Measurements from ENCODE around the gene GBX1. TPM values are rescaled to one million over a fixed set of nuclear protein-coding genes. Genes with fewer than 3 reads are reported as not detected.

GBX1 gene
- total RNA-seq, 1 donor from 2014 or later, result not detected

DNA sequence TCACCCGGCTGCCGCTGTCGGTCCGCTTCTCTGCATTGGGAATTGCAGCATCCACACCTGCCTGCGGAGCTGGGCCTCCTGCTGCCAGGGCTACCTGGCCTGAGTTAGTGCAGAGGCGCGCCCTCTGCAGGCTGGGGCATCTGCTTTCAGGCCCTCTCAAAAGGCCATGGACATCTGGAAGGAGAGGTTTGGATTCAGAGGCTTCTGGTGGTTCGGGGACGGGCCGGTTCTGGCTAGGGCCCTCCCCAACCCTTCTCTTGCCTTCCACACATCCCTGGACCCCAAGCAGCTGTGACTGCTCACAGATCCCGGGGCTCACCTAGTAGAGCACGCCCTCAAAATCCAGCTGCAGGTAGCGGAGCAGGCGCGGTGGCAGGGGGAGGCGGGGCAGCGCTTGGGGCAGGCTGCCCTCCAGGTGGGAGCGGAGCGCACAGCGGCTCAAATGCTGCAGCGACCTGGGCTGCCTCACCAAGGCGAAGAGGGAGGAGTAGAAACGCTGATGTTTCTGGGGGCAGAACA, 8.4 kb upstream of the GBX1 start:
- no peak for DNase-seq
- intact Hi-C loops (cut with DNase I), result no loop called here
- no peaks in the 10 kb centered on the region for H3K36me3 ChIP-seq
- ATAC-seq, result no peak
- H3K4me1 ChIP-seq, result no peaks in the 10 kb centered on the region
- TF ChIP-seq CTCF (IDR thresholded peaks at IDR 0.05), result no peak
- H3K4me3 ChIP-seq, result no peak overlapping the region
- peaks cover 44% of the 10 kb centered on the region for H3K27me3 ChIP-seq (ENCODE audit: low read depth)
- H3K27ac ChIP-seq, result no peak overlapping the region
- no peaks in the 10 kb centered on the region for H3K9me3 ChIP-seq

GRCh38 chr7:151175047-151175792, 7.7 kb upstream of the GBX1 start:
- no peak overlapping the region for H3K4me3 ChIP-seq
- DNase-seq, result no peak

GRCh38 chr7:151174246-151175046, 7.0 kb upstream of the GBX1 start:
- intact Hi-C loops (cut with DNase I), result no loop called here
- H3K4me1 ChIP-seq, result no peaks in the 10 kb centered on the region
- no peak for DNase-seq
- peak; percentile 14 to 26 for ATAC-seq
- peaks cover 48% of the 10 kb centered on the region for H3K27me3 ChIP-seq (ENCODE audit: low read depth)
- no peaks in the 10 kb centered on the region for H3K9me3 ChIP-seq
- no peak for TF ChIP-seq CTCF (IDR thresholded peaks at IDR 0.05)
- no peak overlapping the region for H3K4me3 ChIP-seq
- no peaks in the 10 kb centered on the region for H3K36me3 ChIP-seq
- no peak overlapping the region for H3K27ac ChIP-seq

More at GRCh38 chr7:151175047-151175792, 7.7 kb upstream of the GBX1 start:
- Histone ChIP-seq H3K9me3 (no peaks in the 10 kb centered on the region), H3K27ac (no peak overlapping the region), H3K27me3 (ENCODE audit: low read depth) (peaks cover 44% of the 10 kb centered on the region), H3K36me3 (no peaks in the 10 kb centered on the region), H3K4me1 (no peaks in the 10 kb centered on the region)
- intact Hi-C loops (cut with DNase I), result no loop called here
- ATAC-seq, result no peak
- TF ChIP-seq CTCF (IDR thresholded peaks at IDR 0.05), result no peak

DNA sequence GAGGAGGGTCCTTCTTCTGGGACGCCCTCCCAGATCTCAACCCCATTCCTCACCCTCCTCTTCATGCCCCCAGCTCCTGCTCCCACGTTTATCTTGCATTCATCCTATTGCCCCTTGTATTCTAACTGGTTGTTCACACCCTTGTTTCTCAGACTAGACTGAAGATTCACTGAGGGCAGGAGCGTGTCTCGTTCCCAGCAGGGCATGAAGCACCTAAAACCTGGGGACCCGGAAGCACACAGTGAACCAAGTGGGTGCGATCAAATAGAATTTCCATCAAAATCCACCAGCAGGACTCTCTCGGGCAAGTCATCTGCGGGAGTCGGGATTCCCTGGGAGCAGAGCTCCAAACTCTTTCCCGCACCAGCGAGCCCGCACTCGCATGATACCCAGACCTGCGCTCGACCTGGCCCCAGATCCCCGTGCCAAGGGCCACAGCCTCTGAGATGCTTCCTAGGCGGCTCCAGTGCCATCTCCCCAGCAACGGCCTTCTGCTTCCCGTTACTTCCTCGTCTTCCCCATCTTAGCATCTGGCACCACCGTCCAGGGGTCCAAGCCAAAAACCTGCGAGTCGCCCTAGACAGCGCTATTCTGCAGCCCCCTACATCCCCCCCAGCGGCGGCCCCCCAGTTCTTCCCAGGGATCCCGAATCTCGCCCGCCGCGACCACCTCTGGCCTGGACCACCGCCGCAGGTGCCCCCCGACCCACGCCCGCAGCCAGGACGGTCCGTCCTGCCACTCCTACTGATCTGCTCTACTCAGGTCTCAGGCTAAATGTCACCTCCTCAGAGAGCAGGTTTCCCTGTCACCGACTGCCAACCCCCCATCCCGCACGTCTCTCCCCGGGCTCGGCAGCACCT, 6.1 kb upstream of the GBX1 start:
- H3K4me3 ChIP-seq, result no peak overlapping the region
- peaks cover 56% of the 10 kb centered on the region for H3K27me3 ChIP-seq (ENCODE audit: low read depth)
- intact Hi-C loops (cut with DNase I), result no loop called here
- H3K4me1 ChIP-seq, result no peaks in the 10 kb centered on the region
- no peaks in the 10 kb centered on the region for H3K9me3 ChIP-seq
- DNase-seq (no peak), ATAC-seq (no peak)
- no peak for TF ChIP-seq CTCF (IDR thresholded peaks at IDR 0.05)
- H3K27ac ChIP-seq, result no peak overlapping the region
- no peaks in the 10 kb centered on the region for H3K36me3 ChIP-seq
